ENCODE measurements around the gene DPM1.

Gene DPM1

DNA sequence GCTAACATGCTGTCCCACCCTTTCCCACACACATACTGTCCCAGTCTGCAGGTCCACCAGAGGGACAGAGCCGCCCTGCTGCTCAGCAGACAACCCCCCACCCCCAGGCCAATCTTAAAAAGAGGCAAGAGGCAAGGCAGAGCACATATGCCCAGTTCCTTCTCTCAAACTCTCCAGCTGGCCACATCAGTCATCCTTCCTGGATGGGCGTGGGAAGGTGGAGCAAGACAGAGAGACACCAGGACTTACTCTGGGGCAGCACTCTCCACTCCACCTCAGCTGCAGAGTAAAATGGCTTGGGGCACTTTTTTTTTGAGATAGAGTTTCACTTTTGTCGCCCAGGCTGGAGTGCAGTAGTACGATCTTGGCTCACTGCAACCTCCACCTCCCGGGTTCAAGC, 11.1 kb upstream of the DPM1 start:
- in situ Hi-C loops (cut with HindIII; ENCODE audit: low sequenced_read_pairs): no loop called here
- no peak for DNase-seq (ENCODE audit: low read depth)
- TF ChIP-seq, protein P1, sequence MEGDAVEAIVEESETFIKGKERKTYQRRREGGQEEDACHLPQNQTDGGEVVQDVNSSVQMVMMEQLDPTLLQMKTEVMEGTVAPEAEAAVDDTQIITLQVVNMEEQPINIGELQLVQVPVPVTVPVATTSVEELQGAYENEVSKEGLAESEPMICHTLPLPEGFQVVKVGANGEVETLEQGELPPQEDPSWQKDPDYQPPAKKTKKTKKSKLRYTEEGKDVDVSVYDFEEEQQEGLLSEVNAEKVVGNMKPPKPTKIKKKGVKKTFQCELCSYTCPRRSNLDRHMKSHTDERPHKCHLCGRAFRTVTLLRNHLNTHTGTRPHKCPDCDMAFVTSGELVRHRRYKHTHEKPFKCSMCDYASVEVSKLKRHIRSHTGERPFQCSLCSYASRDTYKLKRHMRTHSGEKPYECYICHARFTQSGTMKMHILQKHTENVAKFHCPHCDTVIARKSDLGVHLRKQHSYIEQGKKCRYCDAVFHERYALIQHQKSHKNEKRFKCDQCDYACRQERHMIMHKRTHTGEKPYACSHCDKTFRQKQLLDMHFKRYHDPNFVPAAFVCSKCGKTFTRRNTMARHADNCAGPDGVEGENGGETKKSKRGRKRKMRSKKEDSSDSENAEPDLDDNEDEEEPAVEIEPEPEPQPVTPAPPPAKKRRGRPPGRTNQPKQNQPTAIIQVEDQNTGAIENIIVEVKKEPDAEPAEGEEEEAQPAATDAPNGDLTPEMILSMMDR (IDR thresholded peaks at IDR 0.05; ENCODE audit: low read depth, low read length, missing control alignments): no peak
- no peak overlapping the region for H3K4me3 ChIP-seq (ENCODE audit: low read depth, low read length)

DNA sequence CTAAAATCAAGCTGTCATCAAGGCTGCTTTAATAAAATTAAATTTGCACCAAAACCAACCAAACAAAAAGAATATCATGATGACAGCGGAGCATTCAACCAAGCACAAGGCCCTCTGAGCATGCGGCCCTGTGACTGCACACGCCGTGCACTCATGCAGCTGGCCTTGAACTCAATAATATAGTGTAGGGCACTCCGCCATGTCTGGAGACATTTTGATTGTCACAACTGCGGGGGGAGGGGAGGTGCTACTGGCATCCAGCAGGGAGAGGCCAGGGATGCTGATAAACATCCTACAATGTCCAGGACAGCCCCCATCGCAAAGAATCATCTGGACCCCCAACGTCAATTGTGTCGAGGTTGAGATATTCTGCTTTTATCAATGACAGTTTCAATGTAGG, 10.0 kb upstream of the DPM1 start:
- in situ Hi-C loops (cut with HindIII; ENCODE audit: low sequenced_read_pairs): no loop called here
- TF ChIP-seq, protein P1 (IDR thresholded peaks at IDR 0.05; ENCODE audit: low read depth, low read length, missing control alignments): no peak

DNA sequence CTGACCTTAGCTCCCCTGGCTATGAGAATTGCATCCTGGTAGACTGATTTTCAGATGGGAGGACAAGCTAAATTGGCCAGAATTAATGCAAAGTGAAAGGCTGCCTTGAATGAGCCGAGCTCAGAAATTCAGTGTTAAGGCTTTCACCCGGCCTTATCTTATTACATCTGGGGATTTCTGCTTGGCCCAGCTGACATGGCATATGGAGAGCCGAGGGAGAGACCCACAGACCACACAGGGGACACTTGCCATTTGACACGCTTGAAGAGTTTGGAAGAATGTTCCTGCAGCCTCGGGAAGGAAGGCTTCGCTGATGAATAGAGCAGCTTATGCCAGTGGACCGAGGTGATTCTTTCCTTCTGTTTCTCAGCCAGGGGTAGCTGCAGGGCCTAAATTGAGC, 9.3 kb upstream of the DPM1 start:
- TF ChIP-seq, protein P1 (IDR thresholded peaks at IDR 0.05; ENCODE audit: low read depth, low read length, missing control alignments): no peak
- H3K4me3 ChIP-seq (ENCODE audit: low read depth, low read length): no peak overlapping the region
- DNase-seq (ENCODE audit: low read depth): no peak
- in situ Hi-C loops (cut with HindIII; ENCODE audit: low sequenced_read_pairs): no loop called here

More for the DNA sequence above, 10.0 kb upstream of the DPM1 start:
- DNase-seq (ENCODE audit: low read depth): no peak
- no peak overlapping the region for H3K4me3 ChIP-seq (ENCODE audit: low read depth, low read length)

DNA sequence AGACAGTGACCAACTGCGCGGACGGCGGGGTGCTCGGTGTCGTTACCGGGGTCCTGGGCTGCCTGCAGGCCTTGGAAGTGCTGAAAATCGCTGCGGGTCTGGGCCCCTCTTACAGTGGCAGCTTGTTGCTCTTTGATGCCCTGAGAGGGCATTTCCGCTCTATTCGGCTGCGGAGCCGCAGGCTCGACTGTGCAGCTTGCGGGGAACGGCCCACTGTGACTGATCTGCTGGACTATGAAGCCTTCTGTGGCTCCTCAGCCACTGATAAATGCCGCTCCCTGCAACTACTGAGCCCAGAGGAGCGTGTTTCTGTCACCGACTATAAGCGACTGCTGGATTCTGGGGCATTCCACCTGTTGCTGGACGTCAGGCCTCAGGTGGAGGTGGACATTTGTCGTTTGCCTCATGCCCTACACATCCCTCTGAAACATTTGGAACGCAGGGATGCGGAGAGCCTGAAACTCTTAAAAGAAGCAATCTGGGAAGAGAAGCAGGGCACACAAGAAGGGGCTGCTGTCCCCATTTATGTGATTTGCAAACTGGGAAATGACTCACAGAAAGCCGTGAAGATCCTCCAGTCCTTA, 1.3 kb upstream of the DPM1 start:
- in situ Hi-C loops (cut with HindIII; ENCODE audit: low sequenced_read_pairs): no loop called here

DNA sequence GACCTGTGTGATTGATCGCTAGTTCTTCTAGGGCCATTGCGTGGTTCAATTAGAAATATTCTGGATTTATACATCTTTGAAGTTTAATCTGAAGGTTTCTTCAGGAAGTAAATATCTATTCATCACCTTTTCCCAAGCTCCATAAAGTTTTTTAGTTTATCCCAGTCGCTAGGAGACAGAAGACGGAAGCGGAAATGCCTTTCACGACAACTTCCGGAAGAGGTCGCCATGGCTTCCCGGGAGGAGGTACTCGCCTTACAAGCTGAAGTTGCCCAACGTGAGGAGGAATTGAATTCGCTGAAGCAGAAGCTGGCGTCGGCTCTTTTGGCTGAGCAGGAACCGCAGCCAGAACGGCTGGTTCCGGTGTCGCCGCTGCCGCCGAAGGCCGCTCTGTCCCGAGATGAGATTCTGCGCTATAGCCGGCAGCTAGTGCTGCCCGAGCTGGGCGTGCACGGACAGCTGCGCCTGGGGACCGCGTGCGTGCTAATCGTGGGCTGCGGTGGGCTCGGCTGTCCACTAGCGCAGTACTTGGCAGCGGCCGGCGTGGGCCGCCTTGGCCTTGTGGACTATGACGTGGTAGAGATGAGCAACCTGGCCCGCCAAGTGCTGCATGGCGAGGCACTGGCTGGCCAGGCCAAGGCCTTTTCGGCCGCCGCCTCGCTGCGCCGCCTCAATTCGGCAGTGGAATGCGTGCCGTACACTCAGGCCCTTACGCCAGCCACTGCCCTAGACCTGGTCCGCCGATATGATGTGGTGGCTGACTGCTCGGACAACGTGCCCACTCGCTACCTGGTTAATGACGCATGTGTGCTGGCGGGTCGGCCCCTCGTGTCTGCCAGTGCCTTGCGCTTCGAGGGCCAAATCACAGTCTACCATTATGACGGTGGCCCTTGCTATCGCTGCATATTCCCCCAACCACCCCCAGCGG, 547 bp upstream of the DPM1 start, which contains the start of gene MOCS3:
Gene MOCS3, plus strand, starts transcription at position 204 of the 928 bp plus-strand sequence. Its CDS starts 25 bp downstream, at position 229.
- TF ChIP-seq, protein P1 (IDR thresholded peaks at IDR 0.05; ENCODE audit: low read depth, low read length, missing control alignments): no peak

More for the DNA sequence above, 1.3 kb upstream of the DPM1 start:
- DNase-seq (ENCODE audit: low read depth): no peak
- TF ChIP-seq, protein P1 (IDR thresholded peaks at IDR 0.05; ENCODE audit: low read depth, low read length, missing control alignments): no peak
- peak overlapping the region; percentile 95 for H3K4me3 ChIP-seq (ENCODE audit: low read depth, low read length)

DNA sequence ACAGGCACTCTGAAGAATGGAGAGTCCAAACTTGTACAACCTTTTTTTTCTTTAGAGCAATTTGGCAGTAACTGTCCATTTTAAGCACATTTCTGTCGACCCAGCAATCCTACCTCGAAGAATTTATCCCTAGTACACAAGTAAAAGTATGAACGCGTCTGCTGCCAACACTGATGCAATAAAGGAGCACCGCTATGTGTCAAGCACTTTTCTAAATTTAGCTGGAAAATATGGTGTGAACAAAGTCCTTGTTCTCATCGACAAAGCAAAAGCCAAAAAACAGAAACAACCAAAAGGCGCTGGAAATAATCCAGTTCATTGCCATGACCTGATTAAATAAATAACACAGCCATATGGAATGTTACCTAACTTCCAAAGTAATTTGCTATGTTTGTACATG, 1.1 kb downstream of the DPM1 start:
- DNase-seq (ENCODE audit: low read depth): no peak
- H3K4me3 ChIP-seq (ENCODE audit: low read depth, low read length): peak overlapping the region; percentile 95
- TF ChIP-seq, protein P1 (IDR thresholded peaks at IDR 0.05; ENCODE audit: low read depth, low read length, missing control alignments): no peak
- in situ Hi-C loops (cut with HindIII; ENCODE audit: low sequenced_read_pairs): no loop called here

More for the DNA sequence above, 547 bp upstream of the DPM1 start, which contains the start of gene MOCS3:
- peak within 1 kb of the TSS; percentile 95 for H3K4me3 ChIP-seq (ENCODE audit: low read depth, low read length)
- in situ Hi-C loops (cut with HindIII; ENCODE audit: low sequenced_read_pairs): no loop called here
- DNase-seq (ENCODE audit: low read depth): peak; percentile 87

Measured in astrocyte of the cerebellum (primary cell).